Measurements from ENCODE around the gene SCG5. TPM values are rescaled to one million over a fixed set of nuclear protein-coding genes. Genes with fewer than 3 reads are reported as not detected.

The SCG5 gene
- total and polyA plus RNA-seq, 2 donors (not counting 1 experiment from before 2014, with no cell fraction given): 0.18 TPM; not detected in 1

GRCh38 chr15:32706704-32707103, 65.2 kb downstream of the SCG5 start:
- DNase-seq (no peak), ATAC-seq (ENCODE audit: low read depth) (no peak)
- no peaks in the 10 kb centered on the region for H3K4me1 Mint-ChIP-seq
- Histone ChIP-seq H3K27me3 (replicated peaks in 1 of 4; ENCODE audit: control extremely low read depth in 1 of 4, control insufficient read depth in 3 of 4, insufficient read depth in 4 of 4, low read length in 3 of 4) (peaks cover 0 to 11% (median 7%) of the 10 kb centered on the region in 4 experiments), H3K79me2 (ENCODE audit: control insufficient read depth, insufficient read depth, low read length) (no peaks in the 10 kb centered on the region), H4K20me1 (ENCODE audit: control insufficient read depth, insufficient read depth, low read length, poor library complexity, severe bottlenecking) (no peaks in the 10 kb centered on the region), H3K4me1 (ENCODE audit: control insufficient read depth in 2 of 2, insufficient read depth in 2 of 2, low read length in 2 of 2) (no peaks in the 10 kb centered on the region), H3K9ac (ENCODE audit: low read length) (no peak overlapping the region), H2AFZ (ENCODE audit: insufficient read depth, low read depth, low read length, poor library complexity, severe bottlenecking) (no peak overlapping the region), H3K9me3 (ENCODE audit: control extremely low read depth in 1 of 3, control insufficient read depth in 2 of 3, insufficient read depth in 1 of 3, low read length in 2 of 3) (no peaks in the 10 kb centered on the region), H3K4me3 (ENCODE audit: control extremely low read depth in 1 of 5, extremely low read depth in 1 of 5, insufficient read depth in 1 of 5, low read depth in 2 of 5, low read length in 4 of 5) (no peak overlapping the region), H3K4me2 (replicated peaks; ENCODE audit: low read depth, low read length, poor library complexity, severe bottlenecking) (no peak overlapping the region), H3K27ac (ENCODE audit: low read length in 2 of 2) (no peak overlapping the region), H3K36me3 (replicated peaks in 1 of 2; ENCODE audit: control extremely low read depth in 1 of 2, control insufficient read depth in 1 of 2, extremely low read depth in 1 of 2, insufficient read depth in 2 of 2, low read length in 1 of 2) (no peaks in the 10 kb centered on the region)
- POLR2A ChIA-PET: no interaction called here
- no peak for TF ChIP-seq EZH2 (IDR thresholded peaks at IDR 0.05; ENCODE audit: borderline replicate concordance, insufficient read depth, low read depth, low read length, poor library complexity, severe bottlenecking)
- no peak for TF ChIP-seq CTCF (IDR thresholded peaks at IDR 0.05)
- CTCF ChIA-PET: no interaction called here
- 92% methylated on average over 3 of the region's 3 CpGs for WGBS (ENCODE audit: insufficient coverage)
- H3K27me3 Mint-ChIP-seq: peaks cover 50% of the 10 kb centered on the region
- intact Hi-C loops (cut with micrococcal nuclease): no loop called here
- no peaks in the 10 kb centered on the region for H3K9me3 Mint-ChIP-seq (ENCODE audit: insufficient read depth)
- no peak overlapping the region for H3K27ac Mint-ChIP-seq
- H3K4me3 Mint-ChIP-seq: no peak overlapping the region

GRCh38 chr15:32707436-32707835, 65.9 kb downstream of the SCG5 start:
- 90% methylated on average over 2 of the region's 6 CpGs for WGBS (ENCODE audit: insufficient coverage)
- H3K4me1 Mint-ChIP-seq: no peaks in the 10 kb centered on the region
- Histone ChIP-seq H4K20me1 (ENCODE audit: control insufficient read depth, insufficient read depth, low read length, poor library complexity, severe bottlenecking) (no peaks in the 10 kb centered on the region), H3K4me2 (replicated peaks; ENCODE audit: low read depth, low read length, poor library complexity, severe bottlenecking) (no peak overlapping the region), H3K27me3 (replicated peaks in 1 of 4; ENCODE audit: control extremely low read depth in 1 of 4, control insufficient read depth in 3 of 4, insufficient read depth in 4 of 4, low read length in 3 of 4) (peaks cover 0 to 11% (median 7%) of the 10 kb centered on the region in 4 experiments), H3K9ac (ENCODE audit: low read length) (no peak overlapping the region), H3K9me3 (ENCODE audit: control extremely low read depth in 1 of 3, control insufficient read depth in 2 of 3, insufficient read depth in 1 of 3, low read length in 2 of 3) (no peaks in the 10 kb centered on the region), H3K36me3 (replicated peaks in 1 of 2; ENCODE audit: control extremely low read depth in 1 of 2, control insufficient read depth in 1 of 2, extremely low read depth in 1 of 2, insufficient read depth in 2 of 2, low read length in 1 of 2) (no peaks in the 10 kb centered on the region), H3K27ac (ENCODE audit: low read length in 2 of 2) (no peak overlapping the region), H3K79me2 (ENCODE audit: control insufficient read depth, insufficient read depth, low read length) (no peaks in the 10 kb centered on the region), H3K4me3 (ENCODE audit: control extremely low read depth in 1 of 5, extremely low read depth in 1 of 5, insufficient read depth in 1 of 5, low read depth in 2 of 5, low read length in 4 of 5) (no peak overlapping the region), H3K4me1 (ENCODE audit: control insufficient read depth in 2 of 2, insufficient read depth in 2 of 2, low read length in 2 of 2) (no peaks in the 10 kb centered on the region), H2AFZ (ENCODE audit: insufficient read depth, low read depth, low read length, poor library complexity, severe bottlenecking) (no peak overlapping the region)
- POLR2A ChIA-PET: no interaction called here
- H3K9me3 Mint-ChIP-seq (ENCODE audit: insufficient read depth): no peaks in the 10 kb centered on the region
- no peak for ATAC-seq (ENCODE audit: low read depth)
- H3K4me3 Mint-ChIP-seq: no peak overlapping the region
- no peak for TF ChIP-seq CTCF (IDR thresholded peaks at IDR 0.05)
- TF ChIP-seq EZH2 (IDR thresholded peaks at IDR 0.05; ENCODE audit: borderline replicate concordance, insufficient read depth, low read depth, low read length, poor library complexity, severe bottlenecking): no peak
- no peak for DNase-seq
- H3K27me3 Mint-ChIP-seq: peaks cover 54% of the 10 kb centered on the region
- CTCF ChIA-PET: no interaction called here
- intact Hi-C loops (cut with micrococcal nuclease): no loop called here
- no peak overlapping the region for H3K27ac Mint-ChIP-seq
